ENCODE data around the gene C19orf85.
"Not testable (repeated sequence)": the region's sequence is repeated elsewhere in the genome, so short reads cannot be mapped to it uniquely, and the experiment has no call there.

The C19orf85 gene

GRCh38 chr19:55464662-55465054, at the start of gene C19orf85:
C19orf85 (minus strand) TSS chr19:55464751; CDS start chr19:55464554, 197 bp downstream.
- DNase-seq (ENCODE audit: low read depth in 2 of 3, low spot score in 1 of 3) = no peak

- DNase-seq (ENCODE audit: low read depth in 2 of 3, low spot score in 1 of 3) = no peak
Measured at GRCh38 chr19:55508120-55508519, 43.6 kb upstream of the C19orf85 start.

- no peak for DNase-seq (ENCODE audit: low read depth in 2 of 3, low spot score in 1 of 3)
Measured at GRCh38 chr19:55504981-55505380, 40.4 kb upstream of the C19orf85 start.

GRCh38 chr19:55504252-55504603, 39.7 kb upstream of the C19orf85 start:
- no peak for DNase-seq (ENCODE audit: low read depth in 2 of 3, low spot score in 1 of 3)

GRCh38 chr19:55503502-55504251, 39.1 kb upstream of the C19orf85 start:
- DNase-seq (ENCODE audit: low read depth in 2 of 3, low spot score in 1 of 3) = peak; percentile 87 to 93 (median 89)

GRCh38 chr19:55503157-55503501, 38.6 kb upstream of the C19orf85 start:
- DNase-seq (ENCODE audit: low read depth in 2 of 3, low spot score in 1 of 3) = no peak

GRCh38 chr19:55502197-55502952, 37.8 kb upstream of the C19orf85 start:
- DNase-seq (ENCODE audit: low read depth in 2 of 3, low spot score in 1 of 3) = no peak

- no peak for DNase-seq (ENCODE audit: low read depth in 2 of 3, low spot score in 1 of 3)
Measured at GRCh38 chr19:55500368-55500952, 35.9 kb upstream of the C19orf85 start.

GRCh38 chr19:55498246-55498840, 33.8 kb upstream of the C19orf85 start:
- DNase-seq (ENCODE audit: low read depth in 2 of 3, low spot score in 1 of 3) = no peak

GRCh38 chr19:55497763-55498162, 33.2 kb upstream of the C19orf85 start:
- no peak for DNase-seq (ENCODE audit: low read depth in 2 of 3, low spot score in 1 of 3)

GRCh38 chr19:55496820-55497219, 32.3 kb upstream of the C19orf85 start:
- not testable (repeated sequence) for DNase-seq (ENCODE audit: low read depth in 2 of 3, low spot score in 1 of 3)

- DNase-seq (ENCODE audit: low read depth in 2 of 3, low spot score in 1 of 3) = no peak
Measured at GRCh38 chr19:55495646-55496349, 31.2 kb upstream of the C19orf85 start.

GRCh38 chr19:55494172-55494761, 29.7 kb upstream of the C19orf85 start:
- DNase-seq (ENCODE audit: low read depth in 2 of 3, low spot score in 1 of 3) = no peak

- DNase-seq (ENCODE audit: low read depth in 2 of 3, low spot score in 1 of 3) = no peak
Measured at GRCh38 chr19:55493645-55494171, 29.2 kb upstream of the C19orf85 start.

GRCh38 chr19:55493052-55493644, 28.6 kb upstream of the C19orf85 start:
- DNase-seq (ENCODE audit: low read depth in 2 of 3, low spot score in 1 of 3) = no peak

- no peak for DNase-seq (ENCODE audit: low read depth in 2 of 3, low spot score in 1 of 3)
Measured at GRCh38 chr19:55492362-55492944, 27.9 kb upstream of the C19orf85 start.

GRCh38 chr19:55491546-55492360, 27.2 kb upstream of the C19orf85 start:
- DNase-seq (ENCODE audit: low read depth in 2 of 3, low spot score in 1 of 3) = no peak

- DNase-seq (ENCODE audit: low read depth in 2 of 3, low spot score in 1 of 3) = no peak
Measured at GRCh38 chr19:55490478-55491432, 26.2 kb upstream of the C19orf85 start.

All from stimulated activated CD4-positive, alpha-beta T cell treated with anti-CD3 and anti-CD28 coated beads, Interleukin-12 subunit alpha, Interleukin-12 subunit beta, amount 100 ng/mL, for 48 hours (primary cell).